NCI-H774 (cell line): ENCODE measurements around the gene SPACA5B.
"Not testable (repeated sequence)": the region's sequence is repeated elsewhere in the genome, so short reads cannot be mapped to it uniquely, and the experiment has no call there.

Experiments
- DNase-seq: peaks from one replicate; lab custom pipeline; 2025; lab: John Stamatoyannopoulos, UW

The SPACA5B gene

DNA sequence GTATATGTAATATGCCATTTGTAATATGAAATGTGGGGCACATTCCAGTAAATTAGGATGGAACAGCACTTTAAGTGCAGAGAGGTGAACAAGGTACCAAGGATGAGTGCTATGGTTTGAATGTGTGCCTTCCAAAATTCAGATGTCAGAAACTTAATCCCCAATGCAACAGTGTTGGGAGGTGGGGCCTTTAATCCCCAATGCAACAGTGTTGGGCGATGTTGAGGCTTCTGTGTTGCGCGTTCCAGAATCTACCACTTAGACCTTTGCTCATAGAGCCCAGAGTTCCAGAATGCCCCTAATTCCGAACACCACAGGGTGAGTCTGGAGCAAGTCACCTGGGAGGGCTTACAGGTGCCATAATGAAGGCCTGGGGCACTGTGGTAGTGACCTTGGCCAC is at the start of gene SPACA5B:
Gene SPACA5B, plus strand, starts transcription at position 301 of the 400 bp plus-strand sequence. Its CDS starts 62 bp downstream, at position 363.
- not testable (repeated sequence) for DNase-seq

DNA sequence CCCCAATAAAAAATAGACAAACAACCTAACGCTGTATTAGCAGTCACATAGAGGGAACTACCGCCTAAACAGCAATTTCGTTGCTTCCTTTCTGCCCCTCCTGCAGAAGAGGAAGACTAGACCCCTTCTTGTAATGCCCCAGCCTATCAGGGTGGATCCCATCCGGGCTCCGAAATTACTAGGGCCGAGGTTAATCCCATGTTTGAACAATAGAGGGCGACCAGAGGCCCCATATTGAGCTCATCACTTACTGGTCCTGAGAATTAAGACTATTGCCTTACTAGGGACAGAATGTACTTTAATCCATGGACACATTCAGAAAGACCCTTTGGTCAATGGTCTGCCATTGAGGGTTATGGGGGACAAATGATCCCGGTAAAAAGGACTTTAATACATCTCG is 47.2 kb upstream of the SPACA5B start:
- no peak for DNase-seq

DNA sequence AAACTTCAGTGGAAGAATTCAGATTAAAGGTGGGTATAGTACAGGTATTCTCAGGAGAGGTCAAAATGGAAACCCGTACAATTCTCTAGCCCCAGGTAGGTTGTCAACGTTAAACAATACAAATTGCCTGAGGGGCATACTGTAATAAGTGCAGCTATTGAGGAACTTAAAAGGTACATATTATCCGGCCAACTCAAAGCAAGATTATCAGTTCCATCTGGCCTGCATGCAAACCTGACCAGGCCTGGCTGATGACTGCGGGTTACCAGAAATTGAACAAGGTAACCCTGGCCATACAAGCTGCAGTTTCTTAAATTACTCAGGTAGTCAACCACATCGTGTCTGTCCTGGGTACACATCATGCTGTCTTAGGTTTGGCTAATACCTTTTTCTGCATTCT is 46.7 kb upstream of the SPACA5B start:
- DNase-seq = no peak

DNA sequence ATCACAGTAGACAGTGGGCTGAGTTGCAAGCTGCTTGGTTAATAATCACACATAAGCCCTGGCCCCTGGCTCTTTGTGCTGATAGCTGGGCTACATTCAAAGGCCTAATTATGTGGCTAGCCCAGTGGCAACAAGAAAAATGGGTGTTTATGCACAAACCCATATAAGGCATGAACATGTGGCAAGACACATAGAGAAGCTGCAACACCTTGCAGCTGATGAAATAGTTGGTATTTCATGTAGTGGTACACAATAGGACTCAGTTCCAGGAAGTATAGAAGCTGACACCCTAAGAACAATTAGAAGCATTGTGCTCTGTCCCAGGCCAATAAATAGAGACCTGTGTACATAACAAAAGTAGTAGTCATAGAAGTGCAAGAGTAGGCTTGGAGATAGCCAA is 44.3 kb upstream of the SPACA5B start:
- no peak for DNase-seq

DNA sequence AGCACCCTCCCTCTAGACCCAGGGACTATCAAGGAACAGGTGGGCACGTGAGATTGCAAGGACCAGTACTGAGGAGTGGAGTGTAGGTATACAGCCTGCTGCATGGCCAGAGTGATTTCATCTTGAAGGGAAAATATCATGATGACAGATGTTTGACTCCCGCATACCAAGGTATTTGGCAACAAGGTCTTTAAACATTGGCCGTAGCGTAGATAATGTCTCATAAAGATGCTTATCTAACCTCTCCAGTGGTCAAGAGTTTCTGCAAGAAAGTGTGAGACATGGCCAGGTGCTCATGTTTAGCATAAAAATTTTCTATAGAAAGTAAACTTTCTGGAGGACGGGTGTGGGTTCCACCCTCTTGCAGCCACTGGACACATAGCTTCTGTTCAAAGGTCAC is 40.3 kb upstream of the SPACA5B start:
- no peak for DNase-seq

DNA sequence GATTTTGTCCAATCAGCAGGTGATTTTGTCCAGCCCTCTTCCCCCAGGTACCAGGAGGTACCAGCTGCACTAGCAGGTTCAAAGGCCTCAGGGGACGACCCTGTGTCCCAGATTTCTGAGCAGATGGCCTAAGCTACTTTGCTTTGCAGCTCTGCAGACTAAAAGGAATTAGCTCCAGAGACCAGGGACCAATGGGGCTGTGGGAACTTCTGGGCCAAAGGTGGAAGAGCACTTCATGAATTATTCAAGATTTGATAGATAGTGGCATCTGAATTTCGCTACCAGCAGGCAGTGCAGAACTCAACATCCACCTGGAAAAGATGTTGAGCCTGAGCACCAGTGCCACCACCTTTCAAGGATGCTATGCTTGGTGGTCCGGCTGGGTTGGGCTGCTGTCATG is 37.9 kb upstream of the SPACA5B start:
- not testable (repeated sequence) for DNase-seq

DNA sequence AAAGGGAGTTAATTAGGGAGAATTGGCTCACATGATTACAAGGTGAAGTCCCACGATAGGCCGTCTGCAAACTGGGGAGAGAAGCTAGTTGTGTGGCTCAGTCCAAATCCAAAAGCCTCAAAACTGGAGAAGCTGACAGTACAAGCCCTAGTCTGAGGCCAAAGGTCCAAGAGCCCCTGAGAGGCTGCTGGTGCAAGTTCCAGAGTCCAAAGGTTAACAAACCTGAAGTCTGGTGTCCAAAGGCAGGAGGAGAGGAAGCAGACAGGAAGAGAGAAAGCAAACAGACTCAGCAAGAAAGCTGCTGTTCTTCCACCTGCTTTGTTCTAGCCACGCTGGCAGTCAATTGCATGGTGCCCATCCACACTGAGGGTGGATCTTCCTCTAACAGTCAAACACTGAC is 29.0 kb upstream of the SPACA5B start:
- DNase-seq = no peak

DNA sequence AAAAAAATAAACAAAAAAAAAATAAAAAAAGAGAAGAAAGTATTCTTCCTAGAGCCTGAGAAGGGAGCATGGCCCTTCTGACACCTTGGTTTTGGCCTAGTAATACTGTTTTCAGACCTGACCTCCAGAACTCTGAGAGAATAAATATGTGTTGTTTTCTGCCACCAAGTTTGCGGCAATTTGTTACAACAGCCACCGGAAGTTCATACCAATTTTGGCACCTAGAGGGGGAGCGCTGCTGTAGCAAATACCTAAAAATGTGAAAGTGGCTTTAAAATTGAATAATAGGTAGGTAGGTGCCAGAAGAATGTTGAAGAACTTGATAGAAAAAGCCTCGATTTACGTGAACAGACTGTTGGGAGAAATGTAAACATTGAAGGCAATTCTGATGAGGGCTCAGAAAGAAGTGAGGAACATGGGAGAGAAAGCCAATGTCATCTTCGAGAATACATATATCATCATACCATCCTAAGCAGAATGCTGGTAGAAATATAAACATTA is 27.5 kb upstream of the SPACA5B start:
- no peak for DNase-seq

DNA sequence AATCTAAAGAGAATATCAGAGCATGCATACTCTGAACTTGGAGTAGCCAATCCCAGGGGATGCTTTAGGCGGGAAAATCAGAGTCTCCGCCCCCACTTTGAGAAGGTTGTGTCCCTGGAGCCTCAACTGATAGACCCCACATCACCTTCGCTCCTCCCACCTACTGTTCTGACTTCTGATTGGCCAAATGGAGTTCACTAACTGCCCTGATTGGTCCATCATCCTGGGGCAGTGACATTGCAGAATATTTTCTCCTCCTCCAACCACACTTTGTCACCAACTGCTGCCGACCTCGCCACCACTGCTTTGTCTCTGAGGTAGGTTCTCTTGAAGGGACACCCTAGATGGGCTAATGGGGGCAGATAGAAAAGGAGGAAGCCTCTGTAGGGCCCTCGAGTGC is 22.7 kb upstream of the SPACA5B start:
- no peak for DNase-seq

DNA sequence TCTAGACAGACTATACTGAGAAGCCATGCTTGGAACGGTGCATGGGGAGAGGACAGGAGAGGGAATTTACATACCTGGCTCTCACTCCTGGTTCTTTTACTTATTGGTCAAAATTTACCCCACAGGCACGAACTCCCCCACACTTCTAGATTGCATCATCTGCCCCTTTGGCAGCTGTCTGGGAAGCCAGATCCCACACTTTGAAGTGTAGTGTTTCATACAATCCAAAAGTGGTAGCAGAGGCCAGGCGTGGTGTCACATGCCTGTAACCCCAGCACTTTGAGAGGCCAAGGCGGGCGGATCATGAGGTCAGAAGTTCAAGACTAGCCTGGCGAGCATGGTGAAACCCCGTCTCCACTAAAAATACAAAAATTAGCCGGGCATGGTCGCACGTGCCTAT is 5.1 kb upstream of the SPACA5B start:
- DNase-seq = not testable (repeated sequence)

DNA sequence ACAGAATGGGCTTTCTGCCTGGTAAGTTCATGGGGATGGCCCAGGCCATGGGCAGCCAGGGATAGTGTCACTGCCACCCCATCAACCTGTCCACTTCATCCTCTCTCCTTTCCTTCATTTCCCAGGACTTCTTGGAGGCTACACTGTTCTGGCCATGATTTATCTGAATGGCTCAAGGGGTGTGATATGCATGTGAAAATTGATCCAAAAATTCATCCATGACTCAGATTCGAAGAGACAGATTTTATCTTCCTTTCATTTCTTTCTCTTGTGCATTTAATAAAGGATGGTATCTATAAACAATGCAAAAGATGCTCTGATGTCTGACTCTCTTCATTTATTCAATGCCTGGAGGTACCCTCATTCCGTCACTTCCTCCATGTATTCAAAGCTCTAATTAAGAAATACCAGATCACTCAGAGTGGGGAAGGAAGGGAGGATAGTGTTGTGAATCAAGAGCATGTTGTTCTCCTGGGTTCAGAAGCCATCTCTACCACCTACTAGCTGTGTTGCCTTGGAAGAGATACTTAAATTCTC is 1.9 kb downstream of the SPACA5B start:
- DNase-seq = not testable (repeated sequence)

DNA sequence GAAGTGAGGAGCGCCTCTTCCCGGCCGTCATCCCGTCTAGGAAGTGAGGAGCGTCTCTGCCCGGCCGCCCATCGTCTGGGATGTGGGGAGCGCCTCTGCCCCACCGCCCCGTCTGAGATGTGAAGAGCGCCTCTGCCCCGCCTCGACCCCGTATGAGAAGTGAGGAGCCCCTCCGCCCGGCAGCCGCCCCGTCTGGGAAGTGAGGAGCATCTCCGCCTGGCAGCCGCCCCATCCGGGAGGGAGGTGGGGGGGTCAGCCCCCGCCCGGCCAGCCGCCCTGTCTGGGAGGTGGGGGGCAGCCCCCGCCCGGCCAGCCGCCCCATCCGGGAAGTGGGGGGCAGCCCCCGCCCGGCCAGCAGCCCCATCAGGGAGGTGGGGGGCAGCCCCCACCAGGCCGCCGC is 8.7 kb downstream of the SPACA5B start:
- DNase-seq = not testable (repeated sequence)

DNA sequence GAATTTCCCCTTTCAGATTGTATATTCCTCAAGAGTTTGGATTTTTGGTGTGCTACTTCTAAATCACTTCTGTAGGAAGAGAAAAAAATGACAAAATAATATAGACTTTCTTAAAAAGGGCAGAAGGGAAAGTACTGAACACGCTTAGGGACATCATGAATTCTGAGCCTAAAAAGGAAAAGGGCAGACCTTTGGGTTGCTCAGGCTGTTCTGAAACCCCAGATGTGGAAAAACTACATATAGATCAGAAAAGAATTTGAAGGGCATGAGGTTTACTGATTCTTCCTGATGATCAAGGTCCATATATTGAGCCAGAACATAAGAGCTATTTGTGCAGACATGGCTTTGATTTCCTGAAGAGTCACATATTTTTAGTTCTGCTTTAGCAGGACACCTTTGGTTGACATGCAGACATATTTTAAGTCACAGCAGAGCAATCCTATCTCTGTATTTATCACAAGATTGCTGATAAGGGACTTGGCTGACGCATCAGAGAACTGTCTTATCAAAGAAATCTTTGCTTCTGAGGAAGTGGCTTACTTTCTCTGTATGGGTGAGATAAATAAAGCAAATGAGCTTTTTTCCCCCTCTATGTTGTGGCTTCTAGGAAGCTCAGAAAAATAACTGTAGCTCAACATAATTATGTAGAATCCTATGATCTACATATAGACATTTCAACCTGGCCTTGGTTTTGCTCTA is 11.5 kb downstream of the SPACA5B start:
- not testable (repeated sequence) for DNase-seq

DNA sequence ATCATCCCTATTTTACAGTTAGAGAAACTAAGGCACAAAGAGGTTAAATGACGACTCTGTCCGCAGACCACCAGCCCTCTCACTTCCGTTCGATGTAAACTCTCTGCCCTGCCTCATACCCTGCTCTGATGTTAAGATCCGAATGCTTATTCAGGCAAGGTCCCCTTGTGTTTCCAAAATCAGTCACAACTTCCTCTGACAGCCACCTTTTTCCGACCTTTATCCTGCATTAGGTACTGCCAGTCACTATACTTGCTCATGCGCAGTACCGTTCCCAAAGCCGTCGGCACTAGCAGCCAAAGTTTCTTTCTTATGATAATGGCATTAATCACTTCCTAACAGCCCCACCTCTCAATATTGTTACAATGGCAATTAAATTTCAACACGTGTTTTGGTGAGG is 12.3 kb downstream of the SPACA5B start:
- not testable (repeated sequence) for DNase-seq

DNA sequence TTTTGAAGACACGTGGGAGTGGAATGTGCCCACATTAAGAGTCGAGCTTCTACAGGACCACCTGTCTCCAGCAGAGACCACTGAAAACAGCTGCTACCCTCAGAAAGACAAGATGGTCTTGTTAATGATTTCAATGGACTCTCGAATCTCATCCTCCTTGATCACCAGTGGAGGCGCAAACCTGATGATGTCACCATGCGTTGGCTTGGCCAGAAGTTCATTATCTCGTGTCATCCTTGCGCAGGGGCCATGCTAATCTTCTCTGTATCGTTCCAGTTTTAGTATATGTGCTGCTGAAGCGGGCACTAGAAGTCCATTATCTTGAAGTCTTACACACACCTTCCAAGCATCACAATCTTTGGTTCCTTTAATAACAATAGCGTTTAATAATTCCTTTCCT is 23.3 kb downstream of the SPACA5B start:
- DNase-seq = no peak

DNA sequence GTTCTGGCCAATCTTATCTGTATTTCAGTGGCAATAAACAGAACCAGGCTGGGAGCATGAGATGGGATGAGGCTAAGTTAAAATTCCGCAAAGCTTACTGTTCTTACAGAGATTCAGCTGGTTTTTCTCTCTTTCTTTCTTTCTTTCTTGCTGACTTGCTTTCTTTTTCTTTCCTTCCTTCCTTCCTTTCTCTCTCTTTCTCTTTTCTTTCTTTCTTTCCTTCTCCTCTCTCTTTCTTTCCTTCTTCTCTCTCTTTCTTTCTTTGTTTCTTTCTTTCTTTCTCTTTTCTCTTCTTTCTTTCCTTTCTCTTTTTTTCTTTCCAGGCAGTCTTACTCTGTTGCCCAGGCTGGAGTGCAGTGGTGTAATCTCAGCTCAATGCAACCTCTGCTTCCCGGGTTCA is 24.4 kb downstream of the SPACA5B start:
- no peak for DNase-seq

DNA sequence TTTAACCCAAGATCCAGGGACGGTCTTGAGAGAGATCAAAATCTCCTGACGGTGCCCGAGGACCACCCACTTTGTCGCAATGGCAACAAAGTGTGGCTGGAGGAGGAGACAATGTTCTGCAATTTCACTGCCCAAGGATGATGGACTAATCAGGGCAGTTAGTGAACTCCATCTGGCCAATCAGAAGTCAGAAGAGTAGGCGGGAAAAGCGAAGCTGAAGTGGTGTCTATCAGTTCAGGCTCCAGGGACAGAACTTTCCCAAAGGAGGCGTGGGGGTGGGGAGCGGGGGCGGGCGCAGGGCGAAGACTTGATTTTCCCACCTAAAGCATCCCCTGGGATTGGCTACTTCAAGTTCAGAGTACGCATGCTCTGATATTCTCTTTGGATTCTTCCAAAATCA is 25.6 kb downstream of the SPACA5B start:
- no peak for DNase-seq

DNA sequence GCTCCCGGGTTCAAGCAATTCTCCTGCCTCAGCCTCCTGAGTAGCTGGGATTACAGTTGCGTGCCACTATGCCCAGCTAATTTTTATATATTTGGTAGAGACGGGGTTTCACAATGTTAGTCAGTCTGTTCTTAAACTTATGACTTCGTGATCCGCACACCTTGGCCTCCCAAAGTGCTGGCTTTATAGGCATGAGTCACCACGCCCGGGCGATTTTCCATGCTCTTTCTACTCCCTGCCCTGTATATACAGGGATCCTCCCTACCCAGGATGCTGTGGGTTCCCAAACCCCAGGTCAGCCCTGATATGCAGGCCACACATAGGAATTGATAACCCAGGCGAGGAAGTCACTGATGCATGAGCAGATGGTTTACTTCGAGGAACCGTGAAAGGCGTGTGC is 34.8 kb downstream of the SPACA5B start:
- no peak for DNase-seq

DNA sequence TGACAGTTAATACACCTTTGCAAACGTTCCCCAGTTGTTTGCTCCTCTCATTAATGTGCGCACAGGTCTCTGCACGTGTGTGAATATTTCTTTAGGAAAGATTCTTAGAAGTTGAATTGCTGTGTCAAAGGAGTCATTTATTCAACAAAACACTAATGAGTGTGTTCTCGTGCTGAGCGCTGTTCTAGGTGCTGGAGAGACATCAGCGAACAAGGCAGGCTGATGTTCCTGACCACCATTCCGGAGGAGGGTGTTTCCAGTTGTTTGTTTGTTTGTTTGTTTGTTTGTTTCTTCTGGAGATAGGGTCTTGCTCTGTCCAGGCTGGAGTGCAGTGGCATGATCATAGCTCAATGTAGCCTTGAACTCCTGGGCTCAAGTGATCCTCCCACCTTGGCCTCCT is 35.9 kb downstream of the SPACA5B start:
- DNase-seq = not testable (repeated sequence)

DNA sequence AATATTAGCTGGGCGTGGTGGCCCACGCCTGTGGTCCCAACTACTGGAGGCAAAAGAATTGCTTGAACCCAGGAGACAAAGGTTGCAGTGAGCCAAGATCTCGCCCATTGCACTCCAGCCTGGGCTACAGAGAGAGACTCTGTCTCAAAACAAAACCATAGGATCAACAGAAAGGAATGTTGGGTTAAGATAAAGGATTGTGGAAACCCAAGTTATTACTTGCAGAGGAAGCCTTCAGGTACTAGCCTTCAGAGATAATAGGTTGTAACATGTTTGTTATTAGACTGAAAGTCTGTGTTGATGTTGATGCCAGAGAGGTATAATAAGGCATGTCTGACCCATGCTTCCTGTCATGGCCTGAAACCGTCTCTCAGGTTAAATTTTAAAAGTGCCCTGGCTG is 49.3 kb downstream of the SPACA5B start:
- DNase-seq = no peak

DNA sequence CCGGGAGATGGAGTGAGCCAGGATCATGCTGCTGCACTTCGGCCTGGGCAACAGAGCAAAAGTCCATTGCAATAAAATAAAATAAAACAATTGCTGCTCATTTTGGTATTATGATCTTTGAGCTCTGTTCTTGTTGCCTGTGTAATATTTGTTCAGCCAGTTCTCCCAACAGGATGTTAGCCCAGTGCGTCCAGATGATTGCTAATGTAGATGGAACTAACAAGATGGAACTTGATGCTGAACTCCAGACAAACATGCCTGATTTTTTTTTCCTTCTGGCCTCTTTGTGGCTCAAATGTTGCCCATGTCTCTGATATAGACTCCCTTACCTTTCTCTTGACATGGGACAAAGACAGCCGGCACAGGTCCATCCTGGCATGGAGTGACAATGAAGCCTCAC is 50.4 kb downstream of the SPACA5B start:
- DNase-seq = no peak

DNA sequence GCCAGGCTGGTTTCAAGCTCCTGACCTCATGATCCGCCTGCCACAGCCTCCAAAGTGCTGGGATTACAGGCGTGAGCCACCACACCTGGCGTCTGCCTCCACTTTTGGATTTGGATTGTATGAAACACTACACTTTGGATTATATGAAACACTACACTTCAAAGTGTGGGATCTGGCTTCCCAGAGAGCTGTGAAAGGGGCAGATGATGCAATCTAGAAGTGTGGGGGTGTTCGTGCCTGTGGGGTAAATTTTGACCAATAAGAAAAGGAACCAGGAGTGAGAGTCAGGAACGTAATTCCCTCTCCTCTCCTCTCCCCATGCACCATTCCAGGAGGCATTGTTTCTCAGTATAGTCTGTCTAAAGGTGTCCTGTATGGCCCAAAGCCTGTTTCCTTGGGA is 51.5 kb downstream of the SPACA5B start:
- not testable (repeated sequence) for DNase-seq
